SH-SY5Y (cell line): ENCODE data around the gene ABCE1.

Experiments used
- GATA2 ChIP-seq: IDR thresholded peaks from 2 replicates; pipeline ENCODE4 v1.6.1; 2011; ENCODE audit warnings: mild to moderate bottlenecking, low read depth, low read length
- GATA3 ChIP-seq: IDR thresholded peaks from 2 replicates; pipeline ENCODE4 v1.6.1; 2011; ENCODE audit warnings: low read depth, mild to moderate bottlenecking, low read length, moderate library complexity

DNA sequence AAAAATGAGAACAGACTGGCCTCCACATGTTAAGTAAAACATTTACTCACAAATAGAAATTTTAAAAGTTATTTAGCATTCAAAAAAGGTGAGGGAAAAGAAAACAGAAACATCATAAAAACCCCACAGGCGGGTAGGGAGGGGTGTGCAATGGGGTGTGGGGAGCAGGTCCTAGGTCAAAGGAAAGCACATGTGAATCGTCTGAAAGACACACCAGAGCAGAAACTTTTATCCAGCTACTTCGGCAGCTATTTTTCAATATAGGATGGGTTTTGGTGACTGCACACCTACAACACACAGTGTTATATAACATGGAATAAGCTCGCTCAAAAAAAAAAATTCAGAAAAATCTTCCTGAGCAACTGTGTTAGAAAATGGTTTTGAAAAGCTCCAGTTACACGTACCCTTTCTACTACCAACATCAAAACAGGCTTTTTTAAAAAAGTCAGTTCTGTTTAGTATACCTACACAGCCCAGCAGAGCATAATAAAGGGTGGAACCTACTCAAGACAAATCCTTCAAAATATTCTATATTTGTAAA is 80.7 kb downstream of the ABCE1 start:
- no peak for TF ChIP-seq GATA2
- TF ChIP-seq GATA3 = no peak
